PFSK-1 (cell line): ENCODE results near the gene SVIL.

Experiments used
- FOXP2 ChIP-seq: optimal IDR thresholded peaks from 2 replicates; pipeline ENCODE3; 2011; ENCODE audit warnings: borderline replicate concordance, control low read depth, inconsistent platforms; ENCODE audit not compliant: insufficient read depth; ENCODE audit errors: extremely low read length, extremely low read depth
- POLR2AphosphoS5 ChIP-seq: IDR thresholded peaks from 2 replicates; pipeline ENCODE4 v1.6.1; 2012; ENCODE audit warnings: low read depth, mild to moderate bottlenecking, control low read depth, low read length, moderate library complexity
- SIN3A ChIP-seq: IDR thresholded peaks from 2 replicates; pipeline ENCODE4 v1.6.1; 2012; ENCODE audit warnings: mild to moderate bottlenecking, low read length, moderate library complexity, borderline replicate concordance; ENCODE audit not compliant: insufficient read depth
- TAF1 ChIP-seq: IDR thresholded peaks from 2 replicates; pipeline ENCODE4 v1.6.1; 2012; ENCODE audit warnings: low read length, control low read depth, borderline replicate concordance; ENCODE audit not compliant: insufficient read depth
- TF ChIP-seq, protein P1 (sequence below), 2 experiments: IDR thresholded peaks; 2 replicates each; pipeline versions ENCODE4 v1.6.1 to v1.8.0; 2011 to 2012; ENCODE audit warnings: low read depth in 2 of 2, low read length in 2 of 2, control low read depth in 1 of 2, inconsistent platforms in 1 of 2, mild to moderate bottlenecking in 1 of 2, moderate library complexity in 1 of 2; ENCODE audit not compliant: insufficient read depth in 1 of 2

The SVIL gene

DNA sequence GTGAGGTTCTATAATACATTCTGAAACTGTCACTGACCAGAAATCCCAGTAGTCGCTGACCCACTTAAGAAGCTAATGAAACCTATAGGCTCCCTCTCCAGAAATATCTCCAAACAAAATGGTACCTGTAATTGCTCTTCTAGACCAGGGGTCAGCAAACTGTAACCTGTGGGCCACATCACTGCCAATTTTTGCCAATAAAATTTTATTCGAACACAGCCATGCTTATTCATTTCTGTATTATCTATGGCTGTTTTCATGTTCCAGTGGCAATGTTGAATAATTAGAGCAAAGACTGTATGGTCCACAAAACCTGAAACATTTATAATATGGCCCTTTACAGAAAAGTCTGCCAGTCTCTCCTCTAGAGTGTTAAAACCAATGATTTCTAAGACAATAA, 37.2 kb upstream of the SVIL start:
- TF ChIP-seq, protein P1, sequence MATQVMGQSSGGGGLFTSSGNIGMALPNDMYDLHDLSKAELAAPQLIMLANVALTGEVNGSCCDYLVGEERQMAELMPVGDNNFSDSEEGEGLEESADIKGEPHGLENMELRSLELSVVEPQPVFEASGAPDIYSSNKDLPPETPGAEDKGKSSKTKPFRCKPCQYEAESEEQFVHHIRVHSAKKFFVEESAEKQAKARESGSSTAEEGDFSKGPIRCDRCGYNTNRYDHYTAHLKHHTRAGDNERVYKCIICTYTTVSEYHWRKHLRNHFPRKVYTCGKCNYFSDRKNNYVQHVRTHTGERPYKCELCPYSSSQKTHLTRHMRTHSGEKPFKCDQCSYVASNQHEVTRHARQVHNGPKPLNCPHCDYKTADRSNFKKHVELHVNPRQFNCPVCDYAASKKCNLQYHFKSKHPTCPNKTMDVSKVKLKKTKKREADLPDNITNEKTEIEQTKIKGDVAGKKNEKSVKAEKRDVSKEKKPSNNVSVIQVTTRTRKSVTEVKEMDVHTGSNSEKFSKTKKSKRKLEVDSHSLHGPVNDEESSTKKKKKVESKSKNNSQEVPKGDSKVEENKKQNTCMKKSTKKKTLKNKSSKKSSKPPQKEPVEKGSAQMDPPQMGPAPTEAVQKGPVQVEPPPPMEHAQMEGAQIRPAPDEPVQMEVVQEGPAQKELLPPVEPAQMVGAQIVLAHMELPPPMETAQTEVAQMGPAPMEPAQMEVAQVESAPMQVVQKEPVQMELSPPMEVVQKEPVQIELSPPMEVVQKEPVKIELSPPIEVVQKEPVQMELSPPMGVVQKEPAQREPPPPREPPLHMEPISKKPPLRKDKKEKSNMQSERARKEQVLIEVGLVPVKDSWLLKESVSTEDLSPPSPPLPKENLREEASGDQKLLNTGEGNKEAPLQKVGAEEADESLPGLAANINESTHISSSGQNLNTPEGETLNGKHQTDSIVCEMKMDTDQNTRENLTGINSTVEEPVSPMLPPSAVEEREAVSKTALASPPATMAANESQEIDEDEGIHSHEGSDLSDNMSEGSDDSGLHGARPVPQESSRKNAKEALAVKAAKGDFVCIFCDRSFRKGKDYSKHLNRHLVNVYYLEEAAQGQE (IDR thresholded peaks at IDR 0.05; ENCODE audit: insufficient read depth in 1 of 2, low read depth in 2 of 2, low read length in 2 of 2) = no peak
- no peak for TF ChIP-seq SIN3A

DNA sequence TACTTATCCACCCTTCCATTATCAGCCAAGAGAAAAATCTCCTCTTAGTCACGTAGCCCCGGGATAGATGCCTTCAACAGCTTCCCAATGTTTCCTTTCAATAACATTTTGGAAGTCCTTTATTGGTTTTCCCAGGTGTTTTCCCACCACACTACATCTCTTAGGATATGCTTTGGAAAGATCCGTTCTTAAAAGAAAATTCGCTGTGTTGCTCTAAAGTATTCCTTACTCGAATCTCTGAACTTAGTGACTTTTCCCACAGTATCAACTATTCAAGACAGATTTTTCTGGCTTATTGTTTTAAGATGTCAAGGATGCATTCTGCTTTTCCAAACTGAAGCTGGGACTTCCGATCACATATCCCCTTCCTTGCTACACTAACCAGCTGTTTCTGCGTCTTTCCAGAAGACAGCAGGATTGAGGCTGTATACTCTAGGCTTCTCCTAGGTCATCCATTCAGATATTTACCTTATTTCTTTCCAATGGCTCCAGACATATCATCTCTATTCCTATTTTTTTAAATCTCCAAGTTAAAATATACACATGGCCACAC, 36.5 kb upstream of the SVIL start:
- no peak for TF ChIP-seq TAF1
- TF ChIP-seq FOXP2 = no peak
- TF ChIP-seq, protein P1 (IDR thresholded peaks at IDR 0.05; ENCODE audit: insufficient read depth in 1 of 2, low read depth in 2 of 2, low read length in 2 of 2) = no peak
- no peak for TF ChIP-seq SIN3A
- no peak for TF ChIP-seq POLR2AphosphoS5

DNA sequence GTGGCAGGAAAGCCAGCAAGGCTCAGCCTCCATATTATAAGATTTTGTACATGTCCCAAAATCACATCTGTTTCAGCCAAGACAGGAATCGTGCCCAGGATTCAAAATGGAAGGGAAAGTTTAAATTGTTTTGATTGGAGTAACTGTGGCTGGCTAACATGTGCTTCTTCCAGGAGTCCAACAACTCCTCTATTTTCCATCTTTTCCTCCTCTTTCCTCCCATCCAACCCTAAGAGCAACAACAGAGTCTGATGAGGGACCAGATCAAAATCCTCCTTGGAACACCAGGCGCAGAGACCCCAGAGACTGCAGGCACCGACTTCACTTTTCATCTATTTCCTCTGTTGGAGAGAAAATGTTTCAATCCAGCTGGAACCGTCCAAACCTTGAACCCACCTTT, 36.0 kb upstream of the SVIL start:
- TF ChIP-seq POLR2AphosphoS5 (no peak), SIN3A (no peak), FOXP2 (no peak), TAF1 (no peak)
- TF ChIP-seq, protein P1 (IDR thresholded peaks at IDR 0.05; ENCODE audit: insufficient read depth in 1 of 2, low read depth in 2 of 2, low read length in 2 of 2) = no peak

DNA sequence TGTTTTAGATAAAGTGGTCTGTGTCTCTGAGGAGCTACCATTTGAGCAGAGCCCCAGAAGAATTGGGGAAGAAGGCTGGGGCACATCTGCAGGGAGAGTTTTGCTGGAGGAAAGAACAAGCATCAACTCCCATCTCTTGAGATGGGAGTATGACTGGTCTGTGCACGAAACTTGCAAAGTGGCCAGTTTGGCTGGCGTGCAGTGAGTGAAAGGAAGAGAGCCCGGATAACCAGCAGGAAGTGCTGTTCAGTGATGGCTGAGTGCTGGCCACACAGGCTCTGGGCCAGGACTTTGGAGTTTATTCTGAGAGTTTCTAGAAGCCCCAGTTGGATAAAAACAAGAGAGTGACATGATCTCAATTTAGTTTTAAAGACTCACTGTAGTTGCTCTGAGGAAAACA, 34.4 kb upstream of the SVIL start:
- TF ChIP-seq FOXP2 (no peak), SIN3A (no peak), POLR2AphosphoS5 (no peak), TAF1 (no peak)
- TF ChIP-seq, protein P1 (IDR thresholded peaks at IDR 0.05; ENCODE audit: insufficient read depth in 1 of 2, low read depth in 2 of 2, low read length in 2 of 2) = no peak

DNA sequence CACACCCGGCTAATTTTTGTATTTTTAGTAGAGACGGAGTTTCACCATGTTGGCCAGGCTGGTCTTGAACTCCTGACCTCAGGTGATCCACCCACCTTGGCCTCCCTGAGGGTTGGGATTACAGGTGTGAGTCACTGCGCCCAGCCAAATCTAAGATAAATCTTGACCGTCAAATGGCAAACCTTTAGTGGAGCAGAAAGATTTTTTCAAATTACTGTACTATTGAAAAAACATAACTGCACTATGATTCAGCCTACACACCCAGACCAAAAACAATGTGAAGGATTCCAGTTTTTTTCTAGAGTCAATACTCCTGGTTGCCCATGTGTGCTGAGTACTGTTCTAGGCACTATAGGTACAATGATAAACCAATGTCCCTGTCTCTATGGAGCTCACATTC, 33.9 kb upstream of the SVIL start:
- TF ChIP-seq, protein P1 (IDR thresholded peaks at IDR 0.05; ENCODE audit: insufficient read depth in 1 of 2, low read depth in 2 of 2, low read length in 2 of 2) = no peak
- TF ChIP-seq FOXP2 (no peak), POLR2AphosphoS5 (no peak), SIN3A (no peak), TAF1 (no peak)
